HG03045 (cell line): ENCODE measurements around the gene GRIK2.

ENCODE experiments used
- ATAC-seq: cut with Tn5 transposase; IDR thresholded peaks from one replicate; pipeline ENCODE4 v1.9.1; 2021; ENCODE audit warnings: mild to moderate bottlenecking, moderate library complexity; ENCODE audit not compliant: unreplicated experiment

GRIK2 gene

DNA sequence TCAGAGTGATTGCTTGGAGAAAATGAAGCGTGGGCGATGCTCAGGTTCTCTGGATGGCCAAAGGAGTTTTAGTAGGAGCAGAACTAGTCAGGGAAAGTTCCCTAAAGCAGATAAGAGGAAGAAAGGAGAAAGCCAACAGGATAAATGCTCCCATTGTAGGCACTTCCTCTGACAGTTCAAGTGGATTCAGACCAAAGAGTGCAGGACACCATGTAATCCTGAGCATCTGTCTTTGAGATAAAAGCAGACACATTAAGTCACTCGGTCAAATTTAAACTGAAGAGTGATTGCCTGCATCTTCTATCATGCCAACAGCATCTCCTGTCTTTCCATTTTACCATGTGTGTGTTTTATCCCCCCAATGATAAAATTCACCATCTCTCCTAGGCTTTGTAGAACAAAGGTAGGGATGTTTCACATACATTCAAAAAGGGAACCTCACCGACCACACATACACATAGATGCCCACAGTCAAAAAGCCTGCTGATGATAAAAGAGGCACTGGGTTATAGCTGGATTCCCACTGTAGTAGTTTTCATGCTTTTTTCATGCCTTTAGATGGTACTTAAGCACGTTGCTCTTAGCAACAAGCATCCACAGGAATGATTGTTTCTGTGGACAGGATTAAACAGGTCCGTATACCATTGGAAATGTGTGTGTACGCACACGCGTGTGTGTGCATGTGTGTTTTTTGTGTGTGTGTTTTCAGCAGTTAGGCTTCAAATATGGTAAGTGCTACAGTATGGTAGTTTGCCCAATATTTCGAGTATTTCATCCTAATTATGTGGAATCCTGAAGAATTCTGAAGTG, 7.0 kb downstream of the GRIK2 start:
- no peak for ATAC-seq

DNA sequence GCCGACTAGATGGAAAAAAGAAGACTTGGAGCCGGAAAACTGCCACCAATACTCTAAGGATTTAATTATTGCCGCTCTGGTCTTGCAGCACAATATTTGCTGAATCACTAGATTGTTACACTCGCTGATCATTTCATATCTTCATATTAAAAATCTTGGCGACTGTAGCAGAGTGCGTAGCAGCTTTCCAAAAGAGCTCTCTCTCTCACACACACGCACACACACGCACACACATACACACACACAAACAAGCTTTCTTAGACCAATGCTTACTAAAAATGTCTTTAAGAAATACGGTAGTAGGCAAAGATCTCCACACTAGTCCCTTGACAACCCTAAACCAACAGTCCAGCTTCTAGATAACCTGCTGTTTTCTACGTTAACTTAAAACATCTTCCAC, 7.7 kb downstream of the GRIK2 start:
- no peak for ATAC-seq

DNA sequence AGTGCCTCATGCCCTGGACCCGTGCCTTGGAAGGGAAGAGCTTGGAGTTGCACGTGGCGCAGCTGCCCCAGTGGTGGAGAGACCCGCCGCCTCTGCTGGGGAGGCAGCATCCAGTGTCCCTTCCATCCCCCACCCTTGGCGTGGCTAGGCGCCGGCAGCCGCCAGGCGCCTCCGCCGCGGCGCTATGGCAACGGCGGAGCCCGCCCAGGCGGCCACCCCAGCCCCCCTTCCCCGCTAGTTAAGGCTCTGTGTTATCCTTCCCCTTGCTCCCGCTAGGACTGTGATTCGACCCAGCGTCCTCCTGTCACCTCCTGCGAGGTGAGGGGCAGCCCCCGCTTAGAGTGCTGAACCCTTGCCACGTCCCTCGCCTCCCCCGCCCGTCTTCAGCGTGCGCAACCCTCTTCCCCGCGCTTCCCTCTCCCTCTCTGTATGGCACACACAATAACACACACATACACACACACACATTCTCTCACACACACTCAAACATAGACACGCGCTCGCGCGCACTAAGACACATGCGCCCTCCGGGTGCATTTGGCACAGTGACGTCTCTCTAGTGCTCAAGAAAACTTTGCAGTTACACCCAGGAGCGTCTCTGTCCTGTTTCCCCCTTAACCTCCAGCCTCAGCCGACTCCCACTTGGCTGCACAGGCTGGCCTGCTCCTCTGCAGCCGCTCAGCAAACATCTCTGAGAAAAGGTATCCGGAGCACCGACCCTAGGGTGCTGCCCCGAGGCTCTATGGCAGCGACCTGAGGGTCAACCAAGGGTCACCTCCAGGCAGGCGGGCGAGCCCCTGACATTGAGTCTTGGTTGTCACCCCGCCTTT, 8.5 kb downstream of the GRIK2 start:
- no peak for ATAC-seq

DNA sequence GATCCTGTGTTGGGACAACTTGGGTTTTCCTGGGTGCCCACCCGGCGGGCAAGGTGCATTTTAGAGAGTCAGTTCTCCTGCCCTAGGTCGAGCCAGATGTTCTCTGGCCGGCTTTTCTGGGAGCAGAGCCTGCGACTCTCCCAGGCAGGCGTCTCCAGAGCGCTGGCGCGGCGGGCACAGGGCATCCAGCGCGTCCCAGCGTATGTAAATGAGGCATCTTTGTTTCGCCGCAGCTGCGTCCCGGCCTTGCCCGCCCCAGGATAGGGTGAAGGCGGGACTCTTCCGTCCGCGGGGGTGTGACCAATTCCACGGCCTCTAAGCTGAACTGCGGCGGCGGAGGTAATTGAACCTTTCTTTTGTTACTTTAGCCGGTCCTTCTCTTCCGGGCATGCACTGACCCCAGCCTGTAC, 9.1 kb downstream of the GRIK2 start:
- no peak for ATAC-seq

DNA sequence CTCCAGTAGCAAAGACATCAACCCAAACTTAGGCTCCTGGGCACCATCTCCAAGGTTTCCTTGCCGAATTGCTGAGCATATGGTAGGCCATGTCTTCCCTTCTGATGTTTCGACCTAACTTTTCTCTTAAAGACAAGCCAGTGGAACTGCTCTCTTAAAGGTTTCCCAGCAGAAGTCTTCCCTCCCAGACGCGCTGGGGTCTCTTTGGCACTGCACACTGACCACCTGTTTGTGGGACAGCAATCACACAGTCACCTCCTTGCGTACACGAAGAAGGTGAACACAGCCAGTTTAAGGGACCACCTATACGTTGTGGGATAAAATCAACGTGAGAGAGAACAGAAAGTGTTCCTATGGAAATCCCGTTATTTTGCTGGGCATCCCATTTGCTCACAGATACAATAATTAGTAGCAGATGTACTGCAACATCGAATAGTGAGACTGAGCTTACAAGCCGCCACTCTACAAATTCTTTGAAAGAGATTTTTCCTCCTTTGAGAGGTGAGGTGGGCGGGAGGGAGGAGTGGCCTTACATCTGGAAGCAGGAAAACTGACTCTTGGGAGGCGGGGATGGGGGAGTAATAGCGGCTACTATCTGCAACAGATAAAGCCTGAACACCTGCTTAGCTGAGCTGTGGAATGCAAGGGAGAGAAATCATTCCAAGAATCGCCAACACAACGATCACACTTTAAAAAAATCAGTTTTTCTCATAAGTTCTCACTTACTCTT, 9.9 kb downstream of the GRIK2 start:
- no peak for ATAC-seq

DNA sequence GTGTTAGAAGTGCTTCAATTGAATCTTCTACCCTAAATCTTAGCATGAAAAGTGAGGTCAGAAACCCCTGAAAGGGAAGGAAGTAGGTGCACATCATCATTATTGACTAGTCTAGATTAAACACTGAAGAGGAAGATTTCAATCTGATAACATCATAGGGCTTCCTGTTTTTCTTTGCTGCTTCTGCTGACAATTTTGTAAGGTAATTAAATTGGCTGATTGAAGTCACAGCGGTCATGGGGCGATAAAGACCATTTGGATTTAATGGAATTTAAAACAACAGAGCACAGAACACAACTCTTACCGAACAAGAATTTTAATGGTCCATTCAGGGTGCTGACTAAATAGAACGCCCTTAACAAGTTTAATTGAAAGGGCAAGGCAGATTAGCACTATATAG, 11.3 kb downstream of the GRIK2 start:
- no peak for ATAC-seq

DNA sequence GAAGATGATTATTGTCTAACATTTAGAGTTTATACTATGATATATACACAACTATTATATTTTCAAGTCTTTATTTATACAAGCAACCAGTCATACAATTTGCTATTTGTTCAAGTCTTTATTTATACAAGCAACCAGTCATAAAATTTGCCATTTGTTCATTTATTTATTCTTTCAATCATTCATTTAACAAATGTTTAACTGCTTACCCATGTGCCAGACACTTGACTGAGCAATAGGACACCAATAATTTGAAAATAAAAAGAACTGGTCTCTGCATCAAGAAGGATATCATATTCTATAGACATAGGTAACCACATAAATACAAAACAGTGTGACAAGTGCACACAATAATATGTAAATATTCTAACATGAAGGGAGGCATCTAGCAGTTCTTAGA, 20.3 kb downstream of the GRIK2 start:
- ATAC-seq: no peak

DNA sequence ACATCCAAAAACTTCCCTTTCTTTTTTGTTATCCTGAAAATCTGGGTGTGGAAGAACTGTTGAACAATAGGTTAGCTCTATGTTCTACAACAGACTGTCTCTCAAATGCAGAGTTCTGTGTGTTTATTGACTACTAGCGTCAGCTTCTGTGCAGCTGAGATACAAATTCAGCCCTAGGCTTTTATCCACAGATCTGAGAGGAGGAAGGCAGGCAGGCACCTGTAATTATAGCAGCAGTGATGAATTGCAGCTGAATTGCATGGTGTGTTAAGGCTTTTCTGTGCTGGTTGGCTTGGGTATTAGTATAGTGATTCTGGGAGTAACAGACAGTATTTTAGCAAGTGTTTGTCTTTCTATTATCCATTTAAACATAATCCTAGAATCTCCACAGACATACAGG, 24.4 kb downstream of the GRIK2 start:
- ATAC-seq: no peak

DNA sequence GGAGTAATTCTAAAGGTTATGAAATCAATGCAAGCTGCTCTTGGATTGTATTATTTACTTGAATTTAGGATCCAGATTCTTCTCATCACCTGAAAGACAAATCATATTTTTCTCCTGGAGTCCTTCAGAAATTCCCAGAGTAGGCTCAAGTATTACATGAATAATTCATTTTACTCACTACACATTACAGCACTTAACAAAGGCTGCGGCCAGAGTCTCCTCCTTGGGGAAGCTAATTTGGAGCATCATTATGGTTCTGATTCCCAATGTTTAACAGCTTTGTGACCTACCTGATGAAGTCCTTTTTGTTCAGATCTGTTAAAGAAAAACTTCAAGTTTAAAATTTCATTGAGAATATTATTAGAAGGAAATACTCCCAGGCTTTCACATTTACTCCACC, 28.7 kb downstream of the GRIK2 start:
- ATAC-seq: no peak

DNA sequence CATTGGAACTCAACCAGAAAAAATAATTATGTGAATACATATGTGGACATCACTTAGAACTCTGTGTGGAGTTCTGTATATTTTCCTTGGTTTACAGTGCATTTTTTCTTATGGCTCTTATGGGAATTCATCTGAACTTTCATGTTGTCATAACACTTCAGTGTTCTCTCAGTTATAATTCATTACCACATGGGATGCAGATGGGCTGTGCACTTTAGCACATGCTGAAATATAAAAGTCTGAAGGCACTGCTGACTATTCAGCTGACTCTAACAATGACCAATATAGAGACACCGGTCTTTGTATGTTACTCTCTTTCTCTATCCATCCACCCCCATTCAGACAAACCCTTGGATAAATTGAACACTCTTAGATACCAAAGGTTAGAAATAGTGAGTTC, 29.3 kb downstream of the GRIK2 start:
- no peak for ATAC-seq

DNA sequence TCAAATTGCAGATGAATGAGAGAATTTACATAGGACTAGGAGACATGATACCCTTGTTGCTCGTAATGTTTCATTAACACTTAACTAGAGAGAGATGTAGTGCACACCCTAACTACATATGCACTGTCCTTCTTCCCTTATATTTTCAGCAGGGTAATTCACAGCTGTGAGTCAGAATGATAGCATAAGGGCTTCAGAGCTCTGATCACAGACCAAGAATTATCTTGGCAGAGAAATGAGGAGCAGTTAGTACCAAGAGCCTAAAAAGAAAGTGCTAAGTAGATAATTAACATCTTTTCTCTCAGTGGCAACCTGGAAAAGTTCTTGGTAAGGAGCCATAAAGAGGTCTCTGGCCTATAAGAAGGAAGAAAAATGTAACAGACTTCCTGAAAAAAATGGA, 35.8 kb downstream of the GRIK2 start:
- ATAC-seq: no peak

DNA sequence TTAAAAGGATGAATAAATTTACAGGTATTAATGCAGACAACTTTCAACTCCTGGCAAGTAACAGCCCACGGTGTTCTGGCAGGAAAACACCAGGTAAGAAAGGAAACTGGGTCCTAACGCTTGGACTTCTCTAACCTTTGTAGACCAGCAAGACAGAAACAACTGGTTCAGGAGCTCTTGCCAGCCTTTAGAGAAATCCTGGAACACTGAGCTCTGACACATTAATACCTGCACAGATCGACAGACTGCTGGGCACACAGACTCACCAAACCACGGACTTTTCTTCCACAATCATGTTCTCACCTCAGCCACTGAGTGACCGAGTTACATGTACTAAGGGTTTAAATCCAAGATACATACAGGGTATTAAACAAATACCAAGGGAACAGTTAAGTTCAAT, 36.3 kb downstream of the GRIK2 start:
- ATAC-seq: no peak

DNA sequence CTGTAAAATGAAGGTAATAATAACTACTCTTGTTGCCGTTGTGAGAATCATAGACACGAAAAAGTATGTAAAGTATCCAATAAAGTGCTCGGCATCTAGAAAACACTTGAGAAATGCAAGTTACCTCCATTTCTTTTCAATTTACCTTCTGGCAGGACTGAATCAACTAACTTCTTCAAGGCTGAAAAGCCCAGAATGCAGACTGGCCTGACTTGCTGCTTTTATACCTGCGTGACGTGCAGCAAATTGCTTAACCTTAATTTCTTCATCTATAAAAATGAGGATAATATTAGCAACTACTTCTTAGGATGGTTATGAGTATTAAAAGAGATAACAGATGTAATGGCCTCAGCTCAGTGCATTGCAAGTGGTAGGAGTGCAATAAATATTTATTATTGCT, 39.6 kb downstream of the GRIK2 start:
- no peak for ATAC-seq

DNA sequence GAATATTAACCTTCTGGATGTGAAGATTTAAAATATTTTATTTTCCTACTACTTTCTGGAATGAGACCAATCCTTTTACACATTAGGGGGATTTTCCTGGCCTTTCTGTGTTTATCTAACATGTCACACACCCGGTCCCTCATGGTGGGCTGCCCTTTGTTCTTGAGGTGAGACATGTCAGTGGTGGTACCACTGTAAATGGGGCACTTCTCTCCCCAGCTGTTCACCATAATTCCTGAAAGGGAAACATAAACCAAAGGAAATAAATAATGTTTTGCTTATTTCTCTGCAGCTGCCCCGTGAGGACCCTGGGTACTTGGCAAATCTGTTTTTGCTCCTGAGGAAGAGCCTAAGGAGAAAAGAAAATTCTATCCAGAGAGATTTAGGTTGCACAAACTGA, 41.1 kb downstream of the GRIK2 start:
- no peak for ATAC-seq

DNA sequence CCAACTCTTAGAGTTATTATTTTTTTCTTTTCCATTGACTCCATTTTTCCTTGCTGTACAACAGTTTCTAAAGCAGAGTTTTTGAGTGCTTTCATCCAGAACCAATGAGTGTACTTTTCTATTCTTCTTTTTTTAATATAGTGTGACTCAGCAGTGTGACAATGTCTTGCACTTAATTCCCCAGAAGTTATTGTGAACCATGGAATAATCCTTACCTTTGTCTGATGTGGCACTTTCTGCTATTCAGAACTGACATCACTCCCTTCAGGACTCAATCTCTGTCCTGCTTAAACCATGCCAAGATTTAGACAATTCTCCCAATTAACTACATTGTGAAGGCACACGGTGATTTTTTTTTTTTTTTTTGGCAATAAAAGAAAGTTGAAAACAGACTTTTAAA, 41.5 kb downstream of the GRIK2 start:
- ATAC-seq: no peak

DNA sequence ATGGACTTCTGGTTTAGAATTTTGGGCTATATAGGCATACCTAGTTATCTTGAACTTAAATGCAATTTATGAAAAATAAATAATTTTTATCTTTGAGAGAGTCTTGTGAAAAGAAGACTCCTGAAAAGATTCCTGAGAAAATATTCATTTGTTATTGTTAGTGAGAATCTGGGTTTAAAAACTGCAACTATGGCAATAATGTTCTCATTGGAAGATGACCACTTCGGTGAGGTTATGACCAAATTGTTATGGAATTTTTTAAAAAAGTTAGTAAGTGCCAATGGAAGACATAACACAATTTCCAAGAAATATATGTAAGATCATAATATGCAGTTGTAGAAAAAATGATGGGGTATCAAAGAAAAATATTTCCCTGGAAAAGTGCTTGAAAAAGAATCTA, 46.3 kb downstream of the GRIK2 start:
- ATAC-seq: no peak

DNA sequence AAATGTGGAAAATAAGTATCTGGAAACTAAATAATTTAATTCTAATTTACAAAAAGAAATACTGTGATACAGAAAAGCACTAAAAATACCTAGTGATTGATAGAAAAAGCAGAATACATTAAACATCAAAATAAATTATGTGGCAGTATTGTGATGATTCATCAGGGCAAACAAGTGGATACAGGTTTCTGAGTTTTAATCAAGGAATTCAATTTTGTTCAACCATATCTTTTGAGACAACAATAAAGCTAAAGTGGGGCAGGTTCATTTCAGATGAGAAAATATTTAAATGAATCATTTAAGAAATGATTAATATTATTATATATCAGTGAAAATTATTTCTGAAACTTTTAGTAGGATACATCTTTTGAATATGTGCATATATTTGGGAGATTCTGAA, 49.8 kb downstream of the GRIK2 start:
- ATAC-seq: no peak

DNA sequence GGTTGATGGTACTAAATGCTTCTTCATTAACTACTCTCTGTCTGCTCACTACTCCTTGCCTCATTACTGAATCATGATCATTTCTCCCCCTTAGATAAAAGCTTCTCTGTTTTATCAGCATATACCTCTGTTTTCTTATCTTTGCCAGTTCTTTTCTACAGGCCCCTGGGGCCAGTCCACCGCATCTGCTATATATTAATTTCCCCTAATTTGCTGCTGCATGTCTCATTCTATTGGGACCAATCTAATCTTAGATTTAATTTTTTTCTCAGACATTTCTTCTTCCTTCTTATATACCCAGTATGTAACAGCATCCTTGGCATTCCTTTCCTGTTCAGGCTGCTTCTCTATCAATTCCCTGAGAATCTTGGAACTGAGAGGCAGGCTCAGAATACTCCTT, 51.2 kb downstream of the GRIK2 start:
- no peak for ATAC-seq

DNA sequence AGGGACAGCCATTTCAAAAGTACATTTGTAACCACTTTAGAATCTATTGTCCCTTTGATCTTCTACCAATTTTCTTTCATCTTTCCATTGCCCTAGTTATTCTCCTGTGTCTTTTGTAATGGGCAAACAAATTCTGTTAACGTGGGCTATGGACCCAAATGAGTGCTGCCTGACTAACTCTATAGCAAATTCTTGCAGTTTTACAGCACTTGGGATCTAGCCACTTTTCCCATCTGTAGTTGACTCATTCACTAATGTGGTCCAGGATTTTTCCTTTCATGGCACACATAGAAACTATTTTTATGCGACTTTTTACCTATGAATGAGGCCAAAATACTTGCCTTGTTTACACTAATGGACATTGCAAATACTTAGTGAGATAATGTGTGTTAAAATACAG, 52.0 kb downstream of the GRIK2 start:
- ATAC-seq: no peak

DNA sequence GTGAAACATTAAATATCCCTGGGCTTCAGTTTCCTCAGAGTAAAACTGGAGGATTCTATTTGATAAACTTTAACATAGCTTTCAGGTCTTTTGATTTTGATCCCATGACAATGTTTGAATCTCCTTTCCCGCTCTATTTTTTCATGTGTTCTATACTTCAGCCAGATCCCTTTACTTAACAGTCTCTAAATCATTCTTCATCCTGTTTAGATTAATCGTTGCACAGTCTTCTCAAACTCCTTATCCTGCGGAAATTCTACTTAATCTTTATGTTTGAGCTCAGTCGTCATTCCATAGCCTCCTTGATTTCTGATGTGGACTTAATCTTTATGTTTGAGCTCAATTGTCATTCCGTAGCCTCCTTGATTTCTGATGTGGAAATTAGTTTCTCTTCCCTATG, 57.4 kb downstream of the GRIK2 start:
- ATAC-seq: no peak

DNA sequence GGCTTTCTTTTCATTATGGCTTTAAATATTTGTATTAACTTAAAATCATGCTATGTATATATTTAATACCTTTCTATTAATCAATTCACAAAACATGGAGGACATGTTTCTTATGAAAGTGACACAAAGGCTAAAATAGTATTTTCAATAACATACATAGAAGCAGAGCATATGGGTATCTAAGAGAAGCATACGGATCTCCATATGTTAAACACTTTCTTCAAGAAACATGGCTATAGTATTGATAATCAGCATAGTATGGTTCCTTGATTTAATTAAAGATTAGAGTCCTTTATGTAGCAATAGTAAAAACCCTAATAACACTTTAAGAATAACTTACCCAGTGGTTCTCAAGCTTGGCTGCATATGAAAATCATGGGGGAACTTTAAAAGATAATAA, 58.5 kb downstream of the GRIK2 start:
- no peak for ATAC-seq

DNA sequence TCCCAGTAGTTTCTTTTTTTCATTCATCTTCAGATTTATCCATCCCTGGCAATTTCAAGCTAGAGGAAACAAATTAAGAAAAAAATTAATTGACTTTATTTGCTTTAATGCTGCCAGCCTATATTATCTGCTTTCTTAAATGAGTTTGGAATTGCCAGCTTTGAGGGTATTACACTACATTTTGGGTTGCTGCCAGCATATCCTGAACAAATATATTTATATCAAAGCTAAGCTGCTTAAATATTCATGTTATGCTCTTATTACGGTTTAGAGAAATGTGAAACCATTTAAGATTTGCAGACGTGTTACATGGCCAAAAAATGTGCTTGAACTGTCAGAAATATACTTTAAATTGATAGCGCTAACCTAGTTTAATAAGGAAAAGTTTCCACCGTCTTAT, 59.7 kb downstream of the GRIK2 start:
- ATAC-seq: no peak
